22Rv1 (cell line): ENCODE data around the gene MAP3K5.

Experiments used
- H3K27ac ChIP-seq: fragments of 450-650 bp; 2 replicates; pipeline ENCODE4 v1.5.1; 2017
- CTCF ChIP-seq: fragments of 450-650 bp; IDR thresholded peaks from 2 replicates; pipeline ENCODE4 v1.5.1; 2017; ENCODE audit warnings: mild to moderate bottlenecking
- ZFX ChIP-seq: fragments of 450-650 bp; IDR thresholded peaks from 2 replicates; pipeline ENCODE4 v1.6.1; 2017; ENCODE audit warnings: antibody characterized with exemption, borderline replicate concordance

MAP3K5 gene

GRCh38 chr6:136628996-136629395 lies 163.3 kb downstream of the MAP3K5 start:
- no peak for TF ChIP-seq ZFX
- no peak for TF ChIP-seq CTCF
- no peak overlapping the region for H3K27ac ChIP-seq

GRCh38 chr6:136627191-136627590 lies 165.1 kb downstream of the MAP3K5 start:
- TF ChIP-seq CTCF (no peak), ZFX (no peak)
- no peak overlapping the region for H3K27ac ChIP-seq

- H3K27ac ChIP-seq: no peak overlapping the region
- no peak for TF ChIP-seq CTCF
- no peak for TF ChIP-seq ZFX
Observed at GRCh38 chr6:136625293-136625692, 167.0 kb downstream of the MAP3K5 start.

- no peak overlapping the region for H3K27ac ChIP-seq
- no peak for TF ChIP-seq ZFX
- TF ChIP-seq CTCF: no peak
Observed at GRCh38 chr6:136624347-136624746, 167.9 kb downstream of the MAP3K5 start.

GRCh38 chr6:136618086-136618485 lies 174.2 kb downstream of the MAP3K5 start:
- TF ChIP-seq CTCF: no peak
- TF ChIP-seq ZFX: no peak

GRCh38 chr6:136616527-136616926 lies 175.8 kb downstream of the MAP3K5 start:
- TF ChIP-seq ZFX: no peak
- TF ChIP-seq CTCF: no peak
- H3K27ac ChIP-seq: no peak overlapping the region

More at GRCh38 chr6:136618086-136618485, 174.2 kb downstream of the MAP3K5 start:
- no peak overlapping the region for H3K27ac ChIP-seq

GRCh38 chr6:136614994-136615393 lies 177.3 kb downstream of the MAP3K5 start:
- no peak for TF ChIP-seq CTCF
- no peak for TF ChIP-seq ZFX
- H3K27ac ChIP-seq: no peak overlapping the region
